ENCODE results near the gene MPZL1. TPM values are rescaled to one million over a fixed set of nuclear protein-coding genes. Genes with fewer than 3 reads are reported as not detected.
"Not testable (repeated sequence)": the region's sequence is repeated elsewhere in the genome, so short reads cannot be mapped to it uniquely, and the experiment has no call there.

The MPZL1 gene
- total RNA-seq, 1 donor from 2014 or later, result 97.5 TPM

- not testable (repeated sequence) for ATAC-seq
Observed at GRCh38 chr1:167719715-167720421, 1.9 kb upstream of the MPZL1 start.

GRCh38 chr1:167720965-167721616 lies 691 bp upstream of the MPZL1 start:
- ATAC-seq, result peak; percentile 24

GRCh38 chr1:167722152-167722869 lies 529 bp downstream of the MPZL1 start:
- ATAC-seq, result peak; percentile 81

GRCh38 chr1:167722870-167723251 lies 1.1 kb downstream of the MPZL1 start:
- no peak for ATAC-seq

GRCh38 chr1:167723707-167724323 lies 2.0 kb downstream of the MPZL1 start:
- ATAC-seq, result no peak

GRCh38 chr1:167726008-167726407 lies 4.2 kb downstream of the MPZL1 start:
- ATAC-seq, result no peak

- no peak for ATAC-seq
Observed at GRCh38 chr1:167728818-167729410, 7.1 kb downstream of the MPZL1 start.

GRCh38 chr1:167734227-167734626 lies 12.4 kb downstream of the MPZL1 start:
- no peak for ATAC-seq

GRCh38 chr1:167734841-167735240 lies 13.1 kb downstream of the MPZL1 start:
- no peak for ATAC-seq

GRCh38 chr1:167737169-167737568 lies 15.4 kb downstream of the MPZL1 start:
- no peak for ATAC-seq

GRCh38 chr1:167738158-167738557 lies 16.4 kb downstream of the MPZL1 start:
- no peak for ATAC-seq

- ATAC-seq, result no peak
Observed at GRCh38 chr1:167739752-167740151, 18.0 kb downstream of the MPZL1 start.

- peak; percentile 43 for ATAC-seq
Observed at GRCh38 chr1:167741103-167741502, 19.3 kb downstream of the MPZL1 start.

GRCh38 chr1:167742392-167743057 lies 20.7 kb downstream of the MPZL1 start:
- ATAC-seq, result not testable (repeated sequence)

GRCh38 chr1:167744901-167745300 lies 23.1 kb downstream of the MPZL1 start:
- ATAC-seq, result no peak

- ATAC-seq, result no peak
Observed at GRCh38 chr1:167746013-167746672, 24.4 kb downstream of the MPZL1 start.

- no peak for ATAC-seq
Observed at GRCh38 chr1:167746988-167747655, 25.3 kb downstream of the MPZL1 start.

- ATAC-seq, result no peak
Observed at GRCh38 chr1:167747988-167748387, 26.2 kb downstream of the MPZL1 start.

GRCh38 chr1:167748906-167749305 lies 27.1 kb downstream of the MPZL1 start:
- ATAC-seq, result no peak

GRCh38 chr1:167749741-167750140 lies 28.0 kb downstream of the MPZL1 start:
- no peak for ATAC-seq

- ATAC-seq, result no peak
Observed at GRCh38 chr1:167750641-167751040, 28.9 kb downstream of the MPZL1 start.
